Ovary (tissue), 9 donors: ENCODE data around the gene MEGF8. TPM values are rescaled to one million over a fixed set of nuclear protein-coding genes. Genes with fewer than 3 reads are reported as not detected.

Source experiments
- DNase-seq, 5 donors: peaks; one replicate each; pipeline ENCODE4 v3.0.0-alpha.2; 2019 to 2020
- H3K27ac ChIP-seq, 2 donors: fragments of 200-600 bp; one replicate each; pipeline versions ENCODE4 v1.5.1 to v1.8.0; 2019 to 2022
- H3K27me3 ChIP-seq: fragments of 200-600 bp; one replicate; pipeline ENCODE4 v1.8.0; 2022
- H3K36me3 ChIP-seq: fragments of 200-600 bp; sonication (generic); one replicate; pipeline ENCODE4 v1.5.1; 2019
- H3K4me1 ChIP-seq: one replicate; pipeline ENCODE4 v1.8.1; 2013; ENCODE audit warnings: mild to moderate bottlenecking, moderate library complexity; ENCODE audit not compliant: insufficient read depth
- H3K4me3 ChIP-seq: fragments of 200-600 bp; sonication (generic); one replicate; pipeline ENCODE4 v1.5.1; 2017
- H3K9me3 ChIP-seq, 2 donors: fragments of 200-600 bp in 1 of 2; sonication (generic) in 1 of 2; one replicate each; pipeline versions ENCODE4 v1.5.1 to v1.8.1; 2013 to 2019; ENCODE audit warnings: mild to moderate bottlenecking in 1 of 2, moderate library complexity in 1 of 2
- EP300 ChIP-seq: sonication (generic); formaldehyde crosslinking; IDR thresholded peaks from one replicate; pipeline ENCODE4 v1.6.1; 2017; ENCODE audit warnings: antibody characterized with exemption
- POLR2A ChIP-seq: fragments of 450-650 bp; IDR thresholded peaks from one replicate; pipeline ENCODE4 v1.6.1; 2017; ENCODE audit warnings: antibody characterized with exemption, mild to moderate bottlenecking, moderate library complexity
- WGBS, 3 donors: extraction: QIAGEN DNeasy Blood & Tissue Kit in 1 of 3; methylation state at CpG; one replicate each; pipeline versions ENCODE4 v1.1.5 to v1.1.7; 2013 to 2017; 5-methylcytosine and 5-hydroxymethylcytosine counted together
- intact Hi-C, 4 donors: fragments of 100-400 bp; cut with DNase I; formaldehyde crosslinking; loops; one replicate each; pipeline versions ENCODE4 v1.11.0 to v1.15.1; 2022 to 2023
- polyA plus RNA-seq, 2 donors: library from polyadenylated mRNA; stranded (reverse); fragments of 200-250 nt in 1 of 2; fragments of 350-450 nt in 1 of 2; fragmentation: Illumina TruSeq in 1 of 2; extraction: RNeasy Lipid Tissue Mini Kit (QIAGEN cat#74804) in 1 of 2; gene quantifications; one replicate each; pipeline ENCODE4 v1.2.3, GENCODE V29; 2013 to 2014
- total RNA-seq, 7 donors: library from RNA; depleted of rRNA in 2 of 7; stranded (reverse); fragments of >200 nt in 2 of 7; fragmentation: NEBNext Ultra II Directional in 3 of 7; extraction: Animal tissue kit (Norgen Biotek cat#: 25700) in 3 of 7; gene quantifications; one replicate each; pipeline versions ENCODE4 v1.1.0 to v1.2.4, GENCODE V29; 2016 to 2023
- TF ChIP-seq, protein P1 (sequence below), 3 donors: fragments of 450-650 bp in 2 of 3; fragments of 200-600 bp in 1 of 3; IDR thresholded peaks; one replicate each; pipeline versions ENCODE4 v1.5.1 to v1.8.0; 2016 to 2022; ENCODE audit warnings: antibody characterized with exemption in 3 of 3, mild to moderate bottlenecking in 1 of 3
- donor health status: DM: no; HTN: no; CAD: no; lungs with moderate emphysema.
- donor health status: DM: no; HTN: no; CAD: no.
- donor health status: Bipolar disorder and iron deficiency.
- donor health status: DM: yes; HTN: yes; CAD: no.
- donor health status: DM: no; HTN: no; CAD: no.
- donor health status: DM: yes; HTN: yes; CAD: no.

MEGF8 gene
- total and polyA plus RNA-seq, 9 donors: 11.0 to 31.6 (median 23.3) TPM

DNA sequence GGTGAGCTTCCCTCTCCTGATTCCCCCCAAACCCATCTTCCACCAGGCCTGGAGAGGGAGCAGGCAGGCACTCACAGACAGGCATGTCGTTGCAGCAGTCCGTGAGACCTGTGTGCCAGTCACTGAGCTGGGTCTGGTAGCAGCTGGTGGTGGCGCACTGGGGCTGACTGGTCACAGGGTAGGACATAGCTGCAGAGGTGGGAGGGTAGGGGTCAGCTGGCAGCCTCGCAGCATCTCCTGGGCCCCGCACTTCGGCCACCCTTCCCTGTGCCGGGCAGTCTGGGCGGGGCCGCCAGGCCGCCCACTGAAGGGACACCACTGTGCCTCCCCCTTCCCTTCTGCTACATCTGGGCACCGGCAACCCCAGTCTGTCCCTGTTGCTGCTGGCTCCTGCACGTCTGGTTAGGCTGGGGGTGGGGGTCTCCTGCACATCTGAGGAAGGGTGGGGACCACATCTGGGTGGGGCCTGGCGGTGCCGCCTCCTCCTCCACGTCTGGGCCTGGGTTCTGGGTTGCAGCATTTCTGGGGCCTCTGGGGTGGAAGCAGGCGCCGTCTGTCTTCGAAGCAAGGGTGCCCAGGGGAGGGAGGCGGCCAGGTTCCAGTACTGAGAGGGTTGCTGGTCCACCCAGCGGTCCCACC lies 63.5 kb downstream of the MEGF8 start:
- TF ChIP-seq POLR2A (no peak), EP300 (no peak)
- TF ChIP-seq, protein P1, sequence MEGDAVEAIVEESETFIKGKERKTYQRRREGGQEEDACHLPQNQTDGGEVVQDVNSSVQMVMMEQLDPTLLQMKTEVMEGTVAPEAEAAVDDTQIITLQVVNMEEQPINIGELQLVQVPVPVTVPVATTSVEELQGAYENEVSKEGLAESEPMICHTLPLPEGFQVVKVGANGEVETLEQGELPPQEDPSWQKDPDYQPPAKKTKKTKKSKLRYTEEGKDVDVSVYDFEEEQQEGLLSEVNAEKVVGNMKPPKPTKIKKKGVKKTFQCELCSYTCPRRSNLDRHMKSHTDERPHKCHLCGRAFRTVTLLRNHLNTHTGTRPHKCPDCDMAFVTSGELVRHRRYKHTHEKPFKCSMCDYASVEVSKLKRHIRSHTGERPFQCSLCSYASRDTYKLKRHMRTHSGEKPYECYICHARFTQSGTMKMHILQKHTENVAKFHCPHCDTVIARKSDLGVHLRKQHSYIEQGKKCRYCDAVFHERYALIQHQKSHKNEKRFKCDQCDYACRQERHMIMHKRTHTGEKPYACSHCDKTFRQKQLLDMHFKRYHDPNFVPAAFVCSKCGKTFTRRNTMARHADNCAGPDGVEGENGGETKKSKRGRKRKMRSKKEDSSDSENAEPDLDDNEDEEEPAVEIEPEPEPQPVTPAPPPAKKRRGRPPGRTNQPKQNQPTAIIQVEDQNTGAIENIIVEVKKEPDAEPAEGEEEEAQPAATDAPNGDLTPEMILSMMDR (IDR thresholded peaks at IDR 0.05): no peak
- Histone ChIP-seq H3K4me3 (no peak overlapping the region), H3K4me1 (peaks cover 2% of the 10 kb centered on the region), H3K36me3 (no peaks in the 10 kb centered on the region), H3K27ac (no peak overlapping the region), H3K9me3 (no peaks in the 10 kb centered on the region), H3K27me3 (no peaks in the 10 kb centered on the region)
- no peak for DNase-seq
- intact Hi-C loops: no loop called here
- 64 to 72% (median 69%) methylated on average over 16 to 20 of the region's 20 CpGs for WGBS, 3 donors

GRCh38 chr19:42389899-42390298 lies 64.5 kb downstream of the MEGF8 start, which contains the start of gene CNFN:
CNFN (minus strand) TSS chr19:42390297; CDS start chr19:42389037, 1,260 bp downstream.
- no peak for DNase-seq
- TF ChIP-seq POLR2A: no peak
- no peak for TF ChIP-seq EP300
- WGBS, 3 donors: 35 to 45% (median 44%) methylated on average over 12 of the region's 12 CpGs
- intact Hi-C loops: loop anchor here in 1 of 4 donors (10.0 kb wide), 1 partner anchor 145 kb away; the partner anchor contains the start of gene GSK3A
- H3K9me3 ChIP-seq: no peaks in the 10 kb centered on the region
- no peak within 1 kb of the TSS for H3K27ac ChIP-seq
- H3K36me3 ChIP-seq: no peaks in the 10 kb centered on the region
- peaks cover 2% of the 10 kb centered on the region for H3K4me1 ChIP-seq
- H3K27me3 ChIP-seq: no peaks in the 10 kb centered on the region
- H3K4me3 ChIP-seq: no peak within 1 kb of the TSS

- no peak overlapping the region for H3K27ac ChIP-seq
- intact Hi-C loops: loop anchor here in 1 of 4 donors (10.0 kb wide), 1 partner anchor 147 kb away; the partner anchor contains the start of gene GSK3A
- no peak overlapping the region for H3K4me3 ChIP-seq
- no peaks in the 10 kb centered on the region for H3K9me3 ChIP-seq
- H3K4me1 ChIP-seq: peaks cover 2% of the 10 kb centered on the region
- WGBS, 3 donors: 61 to 64% (median 64%) methylated on average over 4 of the region's 4 CpGs
- DNase-seq: no peak
- H3K27me3 ChIP-seq: no peaks in the 10 kb centered on the region
- TF ChIP-seq POLR2A (no peak), EP300 (no peak)
- TF ChIP-seq, protein P1 (IDR thresholded peaks at IDR 0.05): no peak
- H3K36me3 ChIP-seq: no peaks in the 10 kb centered on the region
Measured at GRCh38 chr19:42392165-42392564, 66.7 kb downstream of the MEGF8 start.

DNA sequence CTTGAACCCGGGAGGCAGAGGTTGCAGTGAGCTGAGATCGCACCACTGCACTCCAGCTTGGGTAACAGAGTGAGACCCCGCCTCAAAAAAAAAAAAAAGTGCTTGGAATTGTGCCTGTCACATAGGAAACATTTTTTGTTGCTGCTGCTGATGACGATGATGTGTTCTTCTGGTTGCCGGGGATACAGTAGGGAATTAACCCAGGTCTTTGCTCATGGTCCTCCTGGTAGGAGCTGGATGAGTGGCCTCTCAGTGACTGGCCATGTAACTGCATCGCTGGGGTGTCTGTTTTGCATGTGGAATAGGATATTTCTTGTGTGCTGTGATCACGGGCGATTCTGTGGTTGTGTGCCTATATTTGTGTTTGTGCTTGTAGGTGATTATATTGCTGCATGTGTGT lies 69.3 kb downstream of the MEGF8 start:
- WGBS, 3 donors: 81 to 83% (median 82%) methylated on average over 8 of the region's 8 CpGs
- peaks cover 8% of the 10 kb centered on the region for H3K4me1 ChIP-seq
- no peak overlapping the region for H3K27ac ChIP-seq
- H3K36me3 ChIP-seq: no peaks in the 10 kb centered on the region
- TF ChIP-seq EP300: no peak
- TF ChIP-seq POLR2A: no peak
- TF ChIP-seq, protein P1 (IDR thresholded peaks at IDR 0.05): no peak
- no peak for DNase-seq
- no peaks in the 10 kb centered on the region for H3K9me3 ChIP-seq
- intact Hi-C loops: loop anchor here in 1 of 4 donors (10.0 kb wide), 1 partner anchor 150 kb away; the partner anchor contains the start of gene GSK3A
- H3K4me3 ChIP-seq: no peak overlapping the region
- no peaks in the 10 kb centered on the region for H3K27me3 ChIP-seq
